B cell (primary cell): Measurements from ENCODE around the gene AMN1. TPM values are rescaled to one million over a fixed set of nuclear protein-coding genes. Genes with fewer than 3 reads are reported as not detected.
A peak's percentile ranks its signal among the peaks of the same experiment; 100 is the strongest.

Source experiments
- ATAC-seq: fragments of 200-7000 bp; cut with Tn5 transposase; one replicate; pipeline ENCODE4 v1.10.0; 2021; ENCODE audit warnings: low read depth, mild to moderate bottlenecking, moderate number of reproducible peaks, moderate library complexity
- CTCF ChIA-PET: fragments of 350-600 bp; sonication (Branson Sonifier 250); formaldehyde crosslinking; loops from one replicate; lab custom pipeline; 2021; ENCODE audit warnings: antibody characterized with exemption, inconsistent platforms; lab: Charles Lee
- POLR2A ChIA-PET: fragments of 350-600 bp; sonication (Branson Sonifier 250); formaldehyde crosslinking; loops from one replicate; lab custom pipeline; 2021; ENCODE audit warnings: antibody characterized with exemption; lab: Charles Lee
- DNase-seq: peaks from one replicate; pipeline ENCODE4 v3.0.0; 2013
- H2AFZ ChIP-seq: 2 replicates; pipeline ENCODE4 v1.6.1; 2012; ENCODE audit warnings: mild to moderate bottlenecking, low read depth, low read length; ENCODE audit not compliant: insufficient read depth, poor library complexity, severe bottlenecking
- H3K27ac ChIP-seq, 2 donors: 1 replicate in 1 of 2; 2 replicates in 1 of 2; pipeline ENCODE4 v1.5.1; 2012 to 2013; ENCODE audit warnings: low read length in 2 of 2, mild to moderate bottlenecking in 2 of 2, moderate library complexity in 1 of 2
- H3K27me3 ChIP-seq, 4 experiments: fragments of 200-600 bp in 1 of 4; sonication (generic) in 1 of 4; replicated peaks in 1 of 4; 1 replicate in 2 of 4; 2 replicates in 2 of 4; pipeline versions ENCODE4 v1.6.1 to v1.7.0; 2013 to 2016; ENCODE audit warnings: low read length in 3 of 4, mild to moderate bottlenecking in 2 of 4, mixed read lengths in 1 of 4, moderate library complexity in 1 of 4; ENCODE audit not compliant: insufficient read depth in 4 of 4, control insufficient read depth in 3 of 4; ENCODE audit errors: control extremely low read depth in 1 of 4
- H3K36me3 ChIP-seq, 2 experiments: replicated peaks in 1 of 2; 1 replicate in 1 of 2; 2 replicates in 1 of 2; pipeline versions ENCODE4 v1.6.1 to v1.7.1; 2013; ENCODE audit warnings: low read length in 1 of 2; ENCODE audit not compliant: insufficient read depth in 2 of 2, control insufficient read depth in 1 of 2; ENCODE audit errors: control extremely low read depth in 1 of 2, extremely low read depth in 1 of 2
- H3K4me1 ChIP-seq, 2 donors: fragments of 200-600 bp in 1 of 2; sonication (generic) in 1 of 2; 1 replicate in 1 of 2; 2 replicates in 1 of 2; pipeline versions ENCODE4 v1.5.1 to v1.6.1; 2013 to 2017; ENCODE audit warnings: low read length in 2 of 2; ENCODE audit not compliant: control insufficient read depth in 2 of 2, insufficient read depth in 2 of 2
- H3K4me2 ChIP-seq: replicated peaks from 2 replicates; pipeline ENCODE3; 2012; ENCODE audit warnings: mild to moderate bottlenecking, low read depth, low read length; ENCODE audit not compliant: poor library complexity, severe bottlenecking
- H3K4me3 ChIP-seq, 5 experiments: fragments of 200-600 bp in 1 of 5; sonication (generic) in 1 of 5; 1 replicate in 3 of 5; 2 replicates in 2 of 5; pipeline versions ENCODE4 v1.5.1 to v1.7.0; 2011 to 2016; ENCODE audit warnings: low read length in 4 of 5, mild to moderate bottlenecking in 4 of 5, low read depth in 2 of 5, control low read depth in 1 of 5, moderate library complexity in 1 of 5; ENCODE audit not compliant: insufficient read depth in 1 of 5; ENCODE audit errors: control extremely low read depth in 1 of 5, extremely low read depth in 1 of 5
- H3K79me2 ChIP-seq: fragments of 200-600 bp; sonication (generic); one replicate; pipeline ENCODE4 v1.6.0; 2016; ENCODE audit warnings: low read length; ENCODE audit not compliant: control insufficient read depth, insufficient read depth
- H3K9ac ChIP-seq: fragments of 200-600 bp; sonication (generic); 2 replicates; pipeline ENCODE4 v1.6.1; 2017; ENCODE audit warnings: mild to moderate bottlenecking, low read length, moderate library complexity
- H3K9me3 ChIP-seq, 3 donors: one replicate each; pipeline versions ENCODE4 v1.6.1 to v1.7.1; 2013; ENCODE audit warnings: low read length in 2 of 3; ENCODE audit not compliant: control insufficient read depth in 2 of 3, insufficient read depth in 1 of 3; ENCODE audit errors: control extremely low read depth in 1 of 3
- H4K20me1 ChIP-seq: 2 replicates; pipeline ENCODE4 v1.6.0; 2012; ENCODE audit warnings: mild to moderate bottlenecking, low read length; ENCODE audit not compliant: insufficient read depth, control insufficient read depth, poor library complexity, severe bottlenecking
- H3K27ac Mint-ChIP-seq: one replicate; pipeline ENCODE4 v1.8.0; 2021; ENCODE audit warnings: mixed read lengths
- H3K27me3 Mint-ChIP-seq: one replicate; pipeline ENCODE4 v1.8.0; 2021; ENCODE audit warnings: mixed read lengths
- H3K4me1 Mint-ChIP-seq: one replicate; pipeline ENCODE4 v1.8.0; 2021; ENCODE audit warnings: mixed read lengths
- H3K4me3 Mint-ChIP-seq: one replicate; pipeline ENCODE4 v1.8.0; 2021; ENCODE audit warnings: mixed read lengths
- H3K9me3 Mint-ChIP-seq: one replicate; pipeline ENCODE4 v1.8.0; 2022; ENCODE audit warnings: mixed read lengths; ENCODE audit not compliant: insufficient read depth
- CTCF ChIP-seq: fragments of 200-600 bp; IDR thresholded peaks from one replicate; pipeline ENCODE4 v1.8.0; 2022; ENCODE audit warnings: antibody characterized with exemption, mild to moderate bottlenecking
- EZH2 ChIP-seq: IDR thresholded peaks from 2 replicates; pipeline ENCODE4 v1.6.1; 2012; ENCODE audit warnings: borderline replicate concordance, low read depth, mild to moderate bottlenecking, moderate library complexity, low read length; ENCODE audit not compliant: insufficient read depth, poor library complexity, severe bottlenecking
- WGBS: methylation state at CpG from one replicate; pipeline ENCODE4 v1.1.5; 2013; ENCODE audit warnings: missing lambda C conversion rate; ENCODE audit not compliant: insufficient coverage; 5-methylcytosine and 5-hydroxymethylcytosine counted together
- intact Hi-C: fragments of 100-400 bp; cut with micrococcal nuclease; formaldehyde crosslinking; loops from one replicate; pipeline ENCODE4 v1.10.0; 2022
- polyA plus RNA-seq: library from polyadenylated mRNA; depleted of rRNA; stranded (reverse); fragments of >200 nt; gene quantifications from 2 replicates; pipeline ENCODE4 v1.2.3, GENCODE V29; 2012
- total RNA-seq, 2 donors: library from RNA; stranded (reverse); fragments of 120-200 nt in 1 of 2; gene quantifications; 1 replicate in 1 of 2; 2 replicates in 1 of 2; pipeline versions ENCODE4 v1.2.3 to v1.2.4, GENCODE V29; 2013 to 2022

The AMN1 gene
- total and polyA plus RNA-seq, 2 donors (not counting 1 experiment from before 2014, with no cell fraction given): 32.6 to 32.7 TPM

DNA sequence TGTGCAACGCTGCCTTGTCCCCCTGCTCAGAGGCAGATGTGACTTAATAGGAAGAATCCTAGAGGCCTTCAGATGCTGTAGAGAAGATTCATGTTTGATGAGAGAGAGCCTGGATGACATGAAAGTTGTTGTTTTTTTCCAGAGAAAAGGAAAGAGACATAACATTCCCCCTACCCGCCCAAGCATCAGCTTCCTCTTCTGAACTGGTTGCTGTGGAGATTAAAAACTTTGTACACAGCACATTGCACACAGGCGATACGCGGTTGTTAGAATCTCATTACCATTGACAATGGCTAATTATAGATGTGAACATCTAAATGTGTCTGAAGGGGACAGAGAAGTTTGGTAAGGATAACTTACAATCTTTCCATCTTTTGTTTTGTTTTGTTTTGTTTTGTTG is 82.9 kb downstream of the AMN1 start:
- no peaks in the 10 kb centered on the region for H3K9me3 ChIP-seq
- peak overlapping the region in 2 of 5 experiments; percentile 2 to 22 for H3K4me3 ChIP-seq
- peak overlapping the region; percentile 2 for H3K9ac ChIP-seq
- no peaks in the 10 kb centered on the region for H3K27me3 ChIP-seq
- WGBS: 71% methylated on average over 1 of the region's 5 CpGs
- CTCF ChIA-PET: interaction anchor here (1.4 to 4.3 kb wide), 4 partner anchors 8 to 666 kb away, joined by 3 to 28 read pairs (median 6); no protein-coding TSS in a partner anchor
- H3K4me3 Mint-ChIP-seq: peak overlapping the region; percentile 47
- DNase-seq: peak; percentile 47
- no peaks in the 10 kb centered on the region for H3K27me3 Mint-ChIP-seq
- peaks cover 27% of the 10 kb centered on the region for H3K4me1 Mint-ChIP-seq
- intact Hi-C loops: no loop called here
- TF ChIP-seq EZH2 (no peak), CTCF (no peak)
- POLR2A ChIA-PET: interaction anchor here (0.7 kb wide), 1 partner anchor 891 kb away, joined by 8 read pairs; no protein-coding TSS in a partner anchor
- no peaks in the 10 kb centered on the region for H3K36me3 ChIP-seq
- H3K4me1 ChIP-seq: peaks cover 21 to 22% of the 10 kb centered on the region in 2 donors
- peak overlapping the region; percentile 18 for H2AFZ ChIP-seq
- H3K27ac Mint-ChIP-seq: peak overlapping the region; percentile 64
- H4K20me1 ChIP-seq: no peaks in the 10 kb centered on the region
- H3K27ac ChIP-seq: no peak overlapping the region
- H3K9me3 Mint-ChIP-seq: no peaks in the 10 kb centered on the region
- peak overlapping the region; percentile 56 for H3K4me2 ChIP-seq
- H3K79me2 ChIP-seq: no peaks in the 10 kb centered on the region
- peak; percentile 59 for ATAC-seq

- Mint-ChIP-seq H3K27ac (no peak overlapping the region), H3K9me3 (no peaks in the 10 kb centered on the region), H3K4me3 (no peak overlapping the region), H3K27me3 (no peaks in the 10 kb centered on the region), H3K4me1 (peaks cover 27% of the 10 kb centered on the region)
- TF ChIP-seq CTCF (no peak), EZH2 (no peak)
- no peaks in the 10 kb centered on the region for H3K27me3 ChIP-seq
- no peak overlapping the region for H2AFZ ChIP-seq
- WGBS: no CpG with 5 or more reads among the region's 8 CpGs
- H3K4me1 ChIP-seq: peaks cover 21 to 22% of the 10 kb centered on the region in 2 donors
- no peak for DNase-seq
- H3K36me3 ChIP-seq: no peaks in the 10 kb centered on the region
- no peak for ATAC-seq
- H3K9me3 ChIP-seq: no peaks in the 10 kb centered on the region
- no peak overlapping the region for H3K4me3 ChIP-seq
- ChIA-PET CTCF (interaction anchor here (0.8 to 4.3 kb wide), 4 partner anchors 9 to 739 kb away, joined by 3 to 28 read pairs (median 4); no protein-coding TSS in a partner anchor), POLR2A (no interaction called here)
- H3K9ac ChIP-seq: no peak overlapping the region
- no peak overlapping the region for H3K4me2 ChIP-seq
- intact Hi-C loops: no loop called here
- no peak overlapping the region for H3K27ac ChIP-seq
- no peaks in the 10 kb centered on the region for H3K79me2 ChIP-seq
- H4K20me1 ChIP-seq: no peaks in the 10 kb centered on the region
Observed at GRCh38 chr12:31644536-31644935, 84.3 kb downstream of the AMN1 start.
